ENCODE results near the gene CORO2B. TPM values are rescaled to one million over a fixed set of nuclear protein-coding genes. Genes with fewer than 3 reads are reported as not detected.
"Not testable (repeated sequence)": the region's sequence is repeated elsewhere in the genome, so short reads cannot be mapped to it uniquely, and the experiment has no call there.

The CORO2B gene
- total RNA-seq, 4 donors from 2014 or later, result 1.3 to 3.3 (median 2.3) TPM

DNA sequence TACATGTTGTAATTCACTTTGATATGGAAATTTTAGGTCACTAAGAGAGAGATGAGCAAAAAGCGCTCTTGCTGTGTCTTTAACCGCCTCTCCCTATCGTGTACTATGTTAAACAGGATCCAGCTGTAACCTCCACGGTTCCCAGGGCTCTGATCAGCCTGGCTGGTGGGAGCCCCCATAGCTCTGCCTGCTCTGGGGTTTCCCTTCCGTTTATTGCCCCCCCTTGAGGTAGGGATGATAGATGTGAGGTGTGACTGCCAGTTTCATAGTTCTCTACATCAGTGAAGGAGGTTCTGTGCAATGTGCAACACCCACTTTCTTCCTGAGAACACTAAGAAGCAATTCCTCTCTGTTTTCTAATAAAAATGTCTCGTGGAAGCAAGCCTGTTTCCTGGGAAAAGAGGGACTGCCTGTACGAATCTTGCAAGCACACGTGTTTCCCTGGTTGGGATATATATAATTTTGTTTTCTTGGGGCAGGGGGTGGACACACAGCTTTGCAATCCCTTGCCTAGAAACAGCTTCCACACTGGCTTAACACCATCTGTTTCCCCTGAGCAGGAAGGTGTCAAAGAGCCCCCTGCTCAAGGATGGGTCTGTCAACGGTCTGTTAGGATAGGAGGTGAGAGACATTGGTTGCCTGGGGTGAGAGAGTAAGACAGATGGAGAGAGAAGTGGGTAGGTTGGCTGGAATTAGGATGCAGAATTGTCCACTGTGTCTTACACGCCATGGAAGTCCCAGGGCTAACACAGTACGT, 23.8 kb downstream of the CORO2B start:
- Histone ChIP-seq H3K27me3 (no peaks in the 10 kb centered on the region), H3K27ac (no peak overlapping the region), H3K36me3 (no peaks in the 10 kb centered on the region), H3K4me1 (peaks cover 48% of the 10 kb centered on the region), H3K9me3 (no peaks in the 10 kb centered on the region), H3K4me3 (no peak overlapping the region)
- no peak for DNase-seq (ENCODE audit: low spot score in 2 of 2)
- TF ChIP-seq POLR2A (IDR thresholded peaks at IDR 0.05) (no peak), POLR2AphosphoS5 (IDR thresholded peaks at IDR 0.05) (no peak), EP300 (IDR thresholded peaks at IDR 0.05) (no peak)
- TF ChIP-seq, protein P1, sequence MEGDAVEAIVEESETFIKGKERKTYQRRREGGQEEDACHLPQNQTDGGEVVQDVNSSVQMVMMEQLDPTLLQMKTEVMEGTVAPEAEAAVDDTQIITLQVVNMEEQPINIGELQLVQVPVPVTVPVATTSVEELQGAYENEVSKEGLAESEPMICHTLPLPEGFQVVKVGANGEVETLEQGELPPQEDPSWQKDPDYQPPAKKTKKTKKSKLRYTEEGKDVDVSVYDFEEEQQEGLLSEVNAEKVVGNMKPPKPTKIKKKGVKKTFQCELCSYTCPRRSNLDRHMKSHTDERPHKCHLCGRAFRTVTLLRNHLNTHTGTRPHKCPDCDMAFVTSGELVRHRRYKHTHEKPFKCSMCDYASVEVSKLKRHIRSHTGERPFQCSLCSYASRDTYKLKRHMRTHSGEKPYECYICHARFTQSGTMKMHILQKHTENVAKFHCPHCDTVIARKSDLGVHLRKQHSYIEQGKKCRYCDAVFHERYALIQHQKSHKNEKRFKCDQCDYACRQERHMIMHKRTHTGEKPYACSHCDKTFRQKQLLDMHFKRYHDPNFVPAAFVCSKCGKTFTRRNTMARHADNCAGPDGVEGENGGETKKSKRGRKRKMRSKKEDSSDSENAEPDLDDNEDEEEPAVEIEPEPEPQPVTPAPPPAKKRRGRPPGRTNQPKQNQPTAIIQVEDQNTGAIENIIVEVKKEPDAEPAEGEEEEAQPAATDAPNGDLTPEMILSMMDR (IDR thresholded peaks at IDR 0.05), result no peak
- 92% methylated on average over 11 of the region's 11 CpGs for WGBS

GRCh38 chr15:68603216-68603595, 24.4 kb downstream of the CORO2B start:
- Histone ChIP-seq H3K27me3 (no peaks in the 10 kb centered on the region), H3K4me1 (peaks cover 47% of the 10 kb centered on the region), H3K27ac (no peak overlapping the region), H3K4me3 (no peak overlapping the region), H3K36me3 (no peaks in the 10 kb centered on the region), H3K9me3 (no peaks in the 10 kb centered on the region)
- WGBS, result 95% methylated on average over 5 of the region's 5 CpGs
- TF ChIP-seq EP300 (IDR thresholded peaks at IDR 0.05), result no peak
- TF ChIP-seq, protein P1 (IDR thresholded peaks at IDR 0.05), result no peak
- no peak for TF ChIP-seq POLR2AphosphoS5 (IDR thresholded peaks at IDR 0.05)
- TF ChIP-seq POLR2A (IDR thresholded peaks at IDR 0.05), result no peak
- DNase-seq (ENCODE audit: low spot score in 2 of 2), result no peak

GRCh38 chr15:68603951-68604350, 25.2 kb downstream of the CORO2B start:
- Histone ChIP-seq H3K4me3 (no peak overlapping the region), H3K27ac (no peak overlapping the region), H3K9me3 (no peaks in the 10 kb centered on the region), H3K27me3 (no peaks in the 10 kb centered on the region), H3K36me3 (no peaks in the 10 kb centered on the region), H3K4me1 (peaks cover 46% of the 10 kb centered on the region)
- no peak for TF ChIP-seq POLR2A (IDR thresholded peaks at IDR 0.05)
- no peak for TF ChIP-seq POLR2AphosphoS5 (IDR thresholded peaks at IDR 0.05)
- no peak for TF ChIP-seq EP300 (IDR thresholded peaks at IDR 0.05)
- TF ChIP-seq, protein P1 (IDR thresholded peaks at IDR 0.05), result no peak
- 95% methylated on average over 9 of the region's 9 CpGs for WGBS
- no peak for DNase-seq (ENCODE audit: low spot score in 2 of 2)

DNA sequence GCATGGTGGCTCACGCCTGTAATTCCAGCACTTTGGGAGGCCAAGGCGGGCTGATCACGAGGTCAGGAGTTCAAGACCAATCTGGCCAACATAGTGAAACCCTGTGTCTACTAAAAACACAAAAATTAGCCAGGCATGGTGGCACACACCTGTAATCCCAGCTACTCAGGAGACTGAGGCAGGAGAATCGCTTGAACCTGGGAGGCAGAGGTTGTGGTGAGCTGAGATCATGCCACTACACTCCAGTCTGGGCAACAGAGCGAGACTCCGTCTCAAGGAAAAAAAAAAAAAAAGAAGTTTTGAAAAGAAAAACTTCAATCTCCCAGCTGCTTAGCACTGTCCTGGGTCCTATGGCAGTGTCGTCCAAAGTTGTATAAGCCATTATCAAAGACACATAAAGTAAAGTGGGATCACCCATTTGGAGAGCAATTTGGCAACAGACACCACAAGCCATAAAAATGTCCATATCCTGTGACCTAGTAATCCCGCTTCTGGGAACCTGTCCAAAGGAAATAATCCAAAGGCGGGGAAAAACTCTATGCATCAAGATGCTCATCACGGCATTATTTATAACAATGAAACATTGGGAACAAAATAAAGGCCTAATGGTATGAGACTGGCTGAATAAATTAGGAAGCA, 26.2 kb downstream of the CORO2B start:
- not testable (repeated sequence) for H3K36me3 ChIP-seq; H3K9me3 ChIP-seq; DNase-seq (ENCODE audit: low spot score in 2 of 2); H3K27ac ChIP-seq; H3K27me3 ChIP-seq; H3K4me3 ChIP-seq
- WGBS, result 56% methylated on average over 10 of the region's 10 CpGs
- H3K4me1 ChIP-seq, result peaks cover 39% of the 10 kb centered on the region

- TF ChIP-seq POLR2AphosphoS5 (IDR thresholded peaks at IDR 0.05) (no peak), POLR2A (IDR thresholded peaks at IDR 0.05) (no peak), EP300 (IDR thresholded peaks at IDR 0.05) (no peak)
- TF ChIP-seq, protein P1 (IDR thresholded peaks at IDR 0.05), result no peak
- WGBS, result 88% methylated on average over 3 of the region's 3 CpGs
- Histone ChIP-seq H3K4me3 (no peak overlapping the region), H3K36me3 (no peaks in the 10 kb centered on the region), H3K4me1 (peaks cover 29% of the 10 kb centered on the region), H3K9me3 (no peaks in the 10 kb centered on the region), H3K27me3 (no peaks in the 10 kb centered on the region), H3K27ac (no peak overlapping the region)
- DNase-seq (ENCODE audit: low spot score in 2 of 2), result no peak
Measured at GRCh38 chr15:68606375-68606774, 27.6 kb downstream of the CORO2B start.
